Ishikawa (cell line): ENCODE measurements around the gene PDE6A.

Source experiments
- CEBPB ChIP-seq: IDR thresholded peaks from 2 replicates; pipeline ENCODE4 v1.6.1; 2012
- CREB1 ChIP-seq: IDR thresholded peaks from 2 replicates; pipeline ENCODE4 v1.6.1; 2012; ENCODE audit warnings: low read depth
- EGR1 ChIP-seq: IDR thresholded peaks from 2 replicates; pipeline ENCODE4 v1.6.1; 2012
- EP300 ChIP-seq: IDR thresholded peaks from 2 replicates; pipeline ENCODE4 v1.6.1; 2012; ENCODE audit warnings: borderline replicate concordance
- FOXM1 ChIP-seq: IDR thresholded peaks from 2 replicates; pipeline ENCODE4 v1.6.1; 2012; ENCODE audit warnings: low read depth, borderline replicate concordance
- MAX ChIP-seq: IDR thresholded peaks from 2 replicates; pipeline ENCODE4 v1.6.1; 2012
- NFIC ChIP-seq: IDR thresholded peaks from 2 replicates; pipeline ENCODE4 v1.6.1; 2012
- RAD21 ChIP-seq: IDR thresholded peaks from 2 replicates; pipeline ENCODE4 v1.6.1; 2012; ENCODE audit warnings: low read depth
- REST ChIP-seq: IDR thresholded peaks from 2 replicates; pipeline ENCODE4 v1.6.1; 2012; ENCODE audit warnings: low read depth, mild to moderate bottlenecking
- TAF1 ChIP-seq: IDR thresholded peaks from 2 replicates; pipeline ENCODE4 v1.6.1; 2012; ENCODE audit warnings: low read depth, mild to moderate bottlenecking
- TCF12 ChIP-seq: IDR thresholded peaks from 2 replicates; pipeline ENCODE4 v1.6.1; 2012; ENCODE audit warnings: low read depth
- TEAD4 ChIP-seq: IDR thresholded peaks from 2 replicates; pipeline ENCODE4 v1.6.1; 2012
- USF1 ChIP-seq: IDR thresholded peaks from 2 replicates; pipeline ENCODE4 v1.6.1; 2012
- YY1 ChIP-seq: IDR thresholded peaks from 2 replicates; pipeline ENCODE4 v1.6.1; 2012; ENCODE audit warnings: low read depth
- ZBTB7A ChIP-seq: IDR thresholded peaks from 2 replicates; pipeline ENCODE4 v1.6.1; 2012; ENCODE audit warnings: low read depth

Gene PDE6A

GRCh38 chr5:149869411-149869821, 75.2 kb downstream of the PDE6A start:
- no peak for TF ChIP-seq TCF12
- no peak for TF ChIP-seq NFIC
- TF ChIP-seq ZBTB7A, result no peak
- TF ChIP-seq MAX, result no peak
- no peak for TF ChIP-seq TEAD4
- TF ChIP-seq EP300, result no peak
- no peak for TF ChIP-seq YY1

DNA sequence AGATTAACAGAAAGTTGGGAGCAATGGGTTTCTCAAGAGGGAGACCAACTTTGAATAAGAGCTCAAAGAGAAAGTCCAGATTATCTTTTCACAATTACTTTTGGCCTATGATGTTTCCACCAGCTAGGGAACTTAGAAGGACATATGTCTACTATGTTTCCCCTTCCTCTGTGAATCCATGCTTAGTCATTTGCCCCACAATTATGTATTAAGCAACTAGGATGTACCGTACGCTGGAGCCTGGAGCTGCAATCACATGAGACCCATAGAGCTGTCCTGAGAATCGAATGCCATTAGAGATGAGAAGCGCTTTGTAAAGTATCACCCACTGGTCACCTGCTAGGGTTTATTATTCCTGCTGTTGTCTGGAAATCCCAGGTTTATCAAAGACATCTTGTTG, 78.8 kb downstream of the PDE6A start:
- no peak for TF ChIP-seq RAD21
- TF ChIP-seq EGR1, result no peak
- TF ChIP-seq TAF1, result no peak
- no peak for TF ChIP-seq CEBPB
- TF ChIP-seq TEAD4, result no peak
- TF ChIP-seq ZBTB7A, result no peak
- no peak for TF ChIP-seq MAX
- no peak for TF ChIP-seq EP300
- TF ChIP-seq USF1, result no peak

DNA sequence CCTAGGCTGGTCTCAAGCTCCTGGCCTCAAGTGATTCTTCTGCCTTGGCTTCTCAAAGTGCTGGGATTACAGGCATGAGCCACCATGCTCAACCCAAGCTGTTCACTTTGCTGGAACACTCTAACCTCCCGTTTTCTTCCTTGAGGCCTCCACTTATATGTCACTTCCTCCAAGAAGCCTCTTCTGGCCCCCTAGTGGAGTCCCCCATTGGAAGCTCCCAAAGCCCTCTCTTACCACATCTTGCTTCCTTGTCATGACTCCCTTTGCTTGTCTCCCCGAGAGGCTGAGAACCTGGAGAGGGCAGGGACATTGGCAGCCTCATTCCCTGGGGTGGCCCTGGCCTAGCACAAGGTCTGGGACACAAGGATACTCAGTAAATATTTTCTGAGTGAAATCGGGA, 80.8 kb downstream of the PDE6A start:
- TF ChIP-seq MAX (no peak), RAD21 (no peak), YY1 (no peak), EGR1 (no peak), ZBTB7A (no peak), USF1 (no peak), TAF1 (no peak), CEBPB (no peak), REST (no peak), NFIC (no peak), CREB1 (no peak), TEAD4 (no peak)

GRCh38 chr5:149863176-149863575, 81.4 kb downstream of the PDE6A start:
- no peak for TF ChIP-seq MAX
- no peak for TF ChIP-seq USF1
- TF ChIP-seq TAF1, result no peak
- TF ChIP-seq NFIC, result no peak
- no peak for TF ChIP-seq EGR1
- no peak for TF ChIP-seq FOXM1
- TF ChIP-seq EP300, result no peak
- no peak for TF ChIP-seq CEBPB

GRCh38 chr5:149860801-149861322, 83.7 kb downstream of the PDE6A start:
- TF ChIP-seq EP300 (no peak), CREB1 (no peak)

DNA sequence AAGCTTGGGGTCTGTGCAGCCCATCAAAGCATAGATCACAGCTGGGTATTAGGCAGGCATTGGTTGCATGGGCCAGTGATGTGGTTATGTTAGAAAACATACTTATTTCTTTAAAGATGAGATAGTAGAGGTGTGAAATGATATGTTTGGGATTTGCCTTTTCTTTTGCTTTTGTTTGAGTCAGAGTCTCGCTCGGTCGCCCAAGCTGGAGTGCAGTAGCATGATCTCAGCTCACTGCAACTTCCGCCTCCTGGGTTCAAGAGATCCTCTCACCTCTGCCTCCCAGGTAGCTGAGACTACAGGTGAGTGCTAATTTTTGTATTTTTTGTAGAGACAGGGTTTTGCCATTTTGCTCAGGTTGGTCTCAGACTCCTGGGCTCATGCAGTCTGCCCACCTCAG, 84.8 kb downstream of the PDE6A start:
- TF ChIP-seq CREB1, result no peak
- no peak for TF ChIP-seq TAF1
- no peak for TF ChIP-seq NFIC
- TF ChIP-seq REST, result no peak
- no peak for TF ChIP-seq EP300
- TF ChIP-seq EGR1, result no peak
- TF ChIP-seq CEBPB, result no peak
- no peak for TF ChIP-seq TCF12
